ENCODE measurements around the gene GTF2A1. TPM values are rescaled to one million over a fixed set of nuclear protein-coding genes. Genes with fewer than 3 reads are reported as not detected.
A peak's percentile ranks its signal among the peaks of the same experiment; 100 is the strongest.

GTF2A1 gene
- total RNA-seq, 1 experiment from 2014 or later: 49.0 TPM

- 0 out of 2 replicates have a peak, but pooled peaks have one; percentile 65 for TF ChIP-seq ZNF138 (CRISPR knock-in tag; conservative IDR thresholded peaks at IDR 0.05)
- peak; percentile 88 for TF ChIP-seq SMAD3 (CRISPR knock-in tag; IDR thresholded peaks at IDR 0.05; ENCODE audit: borderline replicate concordance)
- no peak for TF ChIP-seq ESRRA (CRISPR knock-in tag; IDR thresholded peaks at IDR 0.05; ENCODE audit: borderline replicate concordance)
- TF ChIP-seq ZNF219 (CRISPR knock-in tag; IDR thresholded peaks at IDR 0.05; ENCODE audit: borderline replicate concordance): no peak
- peak; percentile 73; the same call in 1 of the 2 replicates for TF ChIP-seq FOXP1 (CRISPR knock-in tag; IDR thresholded peaks at IDR 0.05; ENCODE audit: borderline replicate concordance)
- peak; percentile 50; the same call in 1 of the 2 replicates for TF ChIP-seq MYBL2 (CRISPR knock-in tag; IDR thresholded peaks at IDR 0.05)
- TF ChIP-seq ZMAT4 (CRISPR knock-in tag; IDR thresholded peaks at IDR 0.05): peak; percentile 57; the same call in 1 of the 2 replicates
- TF ChIP-seq MAX (CRISPR knock-in tag; IDR thresholded peaks at IDR 0.05): peak; percentile 67; the same call in 1 of the 2 replicates
- 0 out of 2 replicates have a peak, but pooled peaks have one; percentile 61 for TF ChIP-seq ZBTB21 (CRISPR knock-in tag; IDR thresholded peaks at IDR 0.05; ENCODE audit: borderline replicate concordance)
- TF ChIP-seq E2F5 (CRISPR knock-in tag; IDR thresholded peaks at IDR 0.05): peak; percentile 64
- 0 out of 2 replicates have a peak, but pooled peaks have one; percentile 52 for TF ChIP-seq CBFB (CRISPR knock-in tag; IDR thresholded peaks at IDR 0.05; ENCODE audit: low read depth)
- no peak for TF ChIP-seq NFATC4 (CRISPR knock-in tag; IDR thresholded peaks at IDR 0.05)
- no peak for TF ChIP-seq TEAD4 (CRISPR knock-in tag; IDR thresholded peaks at IDR 0.05)
- no peak for TF ChIP-seq FOXP4 (CRISPR knock-in tag; IDR thresholded peaks at IDR 0.05)
- 0 out of 2 replicates have a peak, but pooled peaks have one; percentile 33 for TF ChIP-seq SOX15 (CRISPR knock-in tag; IDR thresholded peaks at IDR 0.05)
- TF ChIP-seq AR (CRISPR knock-in tag; IDR thresholded peaks at IDR 0.05): 0 out of 2 replicates have a peak, but pooled peaks have one; percentile 58
- TF ChIP-seq ZNF281 (CRISPR knock-in tag; IDR thresholded peaks at IDR 0.05): 0 out of 2 replicates have a peak, but pooled peaks have one; percentile 19
- no peak for TF ChIP-seq ZNF396 (CRISPR knock-in tag; IDR thresholded peaks at IDR 0.05; ENCODE audit: borderline replicate concordance)
- peak; percentile 58; the same call in 1 of the 2 replicates for TF ChIP-seq NFE2L1 (CRISPR knock-in tag; IDR thresholded peaks at IDR 0.05)
- no peak for TF ChIP-seq NR3C1 (CRISPR knock-in tag; conservative IDR thresholded peaks at IDR 0.05; ENCODE audit: low read depth)
- peak; percentile 73; the same call in 1 of the 2 replicates for TF ChIP-seq ARID4B (CRISPR knock-in tag; IDR thresholded peaks at IDR 0.05; ENCODE audit: borderline replicate concordance)
Measured at GRCh38 chr14:81219210-81219758, 1.5 kb downstream of the GTF2A1 start (continued).
